GM23248 (cell line): ENCODE data around the gene OR4M1.
"Not testable (repeated sequence)": the region's sequence is repeated elsewhere in the genome, so short reads cannot be mapped to it uniquely, and the experiment has no call there.

Source experiments
- EZH2 ChIP-seq: fragments of 200-600 bp; sonication (generic); IDR thresholded peaks from 2 replicates; pipeline ENCODE4 v1.6.1; 2018; ENCODE audit warnings: antibody characterized with exemption, mild to moderate bottlenecking; ENCODE audit not compliant: insufficient read depth, poor library complexity, severe bottlenecking
- EZH2phosphoT487 ChIP-seq: fragments of 200-600 bp; sonication (generic); IDR thresholded peaks from 2 replicates; pipeline ENCODE4 v1.6.1; 2018; ENCODE audit warnings: antibody characterized with exemption, moderate library complexity, mild to moderate bottlenecking, low read depth; ENCODE audit not compliant: insufficient read depth

DNA sequence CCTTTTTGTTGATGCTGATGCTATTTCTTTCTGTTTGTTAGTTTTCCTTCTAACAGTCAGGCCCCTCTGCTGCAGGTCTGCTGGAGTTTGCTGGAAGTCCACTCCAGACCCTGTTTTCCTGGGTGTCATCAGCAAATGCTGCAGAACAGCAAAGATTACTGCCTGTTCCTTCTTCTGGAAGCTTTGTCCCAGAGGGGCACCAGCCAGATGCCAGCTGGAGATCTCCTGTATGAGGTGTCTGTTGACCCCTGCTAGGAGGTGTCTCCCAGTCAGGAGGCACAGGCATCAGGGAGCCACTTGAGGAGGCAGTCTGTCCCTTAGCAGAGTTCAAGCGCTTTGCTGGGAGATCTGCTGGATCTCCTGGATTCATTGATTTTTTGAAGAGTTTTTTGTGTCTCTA lies 46.6 kb downstream of the OR4M1 start:
- not testable (repeated sequence) for TF ChIP-seq EZH2, EZH2phosphoT487
